HepG2 (cell line): ENCODE measurements around the gene ZNF865. TPM values are rescaled to one million over a fixed set of nuclear protein-coding genes. Genes with fewer than 3 reads are reported as not detected.

ENCODE experiments used
- ATM ChIP-seq: fragments of 450-650 bp; IDR thresholded peaks from 2 replicates; pipeline ENCODE4 v1.7.1; 2017; ENCODE audit warnings: mild to moderate bottlenecking, borderline replicate concordance
- BRD4 ChIP-seq: sonication (generic); formaldehyde crosslinking; IDR thresholded peaks from 2 replicates; pipeline ENCODE4 v1.4.0; 2020; ENCODE audit warnings: missing genetic modification reagents
- CEBPZ ChIP-seq: IDR thresholded peaks from 2 replicates; pipeline ENCODE4 v1.6.1; 2012; ENCODE audit warnings: low read length, improper control_type of control experiment
- FOSL2 ChIP-seq: sonication (generic); formaldehyde crosslinking; IDR thresholded peaks from 2 replicates; pipeline ENCODE4 v1.4.0; 2020; ENCODE audit warnings: missing genetic modification reagents
- FUBP1 ChIP-seq: sonication (generic); formaldehyde crosslinking; IDR thresholded peaks from 2 replicates; pipeline ENCODE4 v1.5.1; 2020; ENCODE audit warnings: missing genetic modification reagents, mild to moderate bottlenecking, borderline replicate concordance
- HDAC1 ChIP-seq: sonication (generic); formaldehyde crosslinking; IDR thresholded peaks from 2 replicates; pipeline ENCODE4 v1.5.1; 2020; ENCODE audit warnings: mild to moderate bottlenecking, missing genetic modification reagents
- HNRNPH1 ChIP-seq: fragments of 200-400 bp; formaldehyde crosslinking; optimal IDR thresholded peaks from 2 replicates; pipeline ENCODE3; 2017; ENCODE audit warnings: mild to moderate bottlenecking, low read depth, low read length
- MTERF4 ChIP-seq: sonication (generic); formaldehyde crosslinking; IDR thresholded peaks from 2 replicates; pipeline ENCODE4 v1.8.0; 2023; ENCODE audit warnings: mild to moderate bottlenecking, missing genetic modification reagents
- NR3C1 ChIP-seq: sonication (generic); formaldehyde crosslinking; IDR thresholded peaks from 2 replicates; pipeline ENCODE4 v1.4.0; 2020; ENCODE audit warnings: missing genetic modification reagents
- TBX2 ChIP-seq: sonication (generic); formaldehyde crosslinking; IDR thresholded peaks from 2 replicates; pipeline ENCODE4 v1.5.0; 2020; ENCODE audit warnings: missing genetic modification reagents, mild to moderate bottlenecking, borderline replicate concordance
- ZBTB7B ChIP-seq: sonication (generic); formaldehyde crosslinking; IDR thresholded peaks from 2 replicates; pipeline ENCODE4 v1.4.0; 2020; ENCODE audit warnings: missing genetic modification reagents
- ZHX1 ChIP-seq: sonication (generic); formaldehyde crosslinking; IDR thresholded peaks from 2 replicates; pipeline ENCODE4 v1.8.1; 2022; ENCODE audit warnings: low read depth, mild to moderate bottlenecking, missing genetic modification reagents
- ZNF362 ChIP-seq: sonication (generic); formaldehyde crosslinking; IDR thresholded peaks from 2 replicates; pipeline ENCODE4 v1.4.0; 2020; ENCODE audit warnings: missing genetic modification reagents, mild to moderate bottlenecking, borderline replicate concordance
- ZNF512B ChIP-seq: sonication (generic); formaldehyde crosslinking; IDR thresholded peaks from 2 replicates; pipeline ENCODE4 v1.5.1; 2020; ENCODE audit warnings: missing genetic modification reagents, mild to moderate bottlenecking, borderline replicate concordance
- ZNF605 ChIP-seq: sonication (generic); formaldehyde crosslinking; IDR thresholded peaks from 2 replicates; pipeline ENCODE4 v1.8.0; 2022; ENCODE audit warnings: mild to moderate bottlenecking, missing genetic modification reagents
- polyA plus RNA-seq, 8 experiments: library from polyadenylated mRNA; depleted of rRNA in 3 of 8; stranded (reverse) in 7 of 8; unstranded in 1 of 8; fragments of >200 nt; fragmentation: Illumina TruSeq in 4 of 8; extraction: Trizol in 4 of 8; gene quantifications; 2 replicates each; pipeline versions ENCODE4 v1.2.1 to v1.2.3, GENCODE V29; 2011 to 2016; ENCODE audit warnings: low read depth in 4 of 8, missing spikeins in 1 of 8, mixed read lengths in 1 of 8; ENCODE audit not compliant: insufficient read depth in 1 of 8
- total RNA-seq, 5 experiments: library from RNA; depleted of rRNA; stranded (reverse); fragments of >200 nt; fragmentation: Illumina TruSeq; extraction: Trizol; gene quantifications; 2 replicates each; pipeline ENCODE4 v1.2.3, GENCODE V29; 2016; ENCODE audit warnings: low read depth in 1 of 5

Gene ZNF865
- total and polyA plus RNA-seq, 2 of the 13 experiments (the other 11 are each of a cell fraction or from before 2014, with no cell fraction given) = 0.93 to 1.0 TPM

GRCh38 chr19:55600662-55601028 lies 4.8 kb upstream of the ZNF865 start (continued):
- TF ChIP-seq ZNF512B (CRISPR knock-in tag) = no peak
- no peak for TF ChIP-seq HDAC1
- TF ChIP-seq ZNF605 (CRISPR knock-in tag) = peak; percentile 15; the same call in 1 of the 2 replicates
- no peak for TF ChIP-seq ZNF362 (CRISPR knock-in tag)
- no peak for TF ChIP-seq FUBP1
- TF ChIP-seq HNRNPH1 = peak; percentile 44
- TF ChIP-seq BRD4 = no peak
- TF ChIP-seq MTERF4 (CRISPR knock-in tag) = no peak
- TF ChIP-seq ZBTB7B = no peak
- TF ChIP-seq NR3C1 (CRISPR knock-in tag) = no peak
- TF ChIP-seq CEBPZ = no peak
- TF ChIP-seq ZHX1 = no peak
- TF ChIP-seq TBX2 = no peak
- TF ChIP-seq FOSL2 (CRISPR knock-in tag) = no peak
- TF ChIP-seq ATM = no peak
